B cell (primary cell): ENCODE results near the gene HPS5. TPM values are rescaled to one million over a fixed set of nuclear protein-coding genes. Genes with fewer than 3 reads are reported as not detected.

Source experiments
- ATAC-seq: fragments of 200-7000 bp; cut with Tn5 transposase; one replicate; pipeline ENCODE4 v1.10.0; 2021; ENCODE audit warnings: low read depth, mild to moderate bottlenecking, moderate number of reproducible peaks, moderate library complexity
- CTCF ChIA-PET: fragments of 350-600 bp; sonication (Branson Sonifier 250); formaldehyde crosslinking; loops from one replicate; lab custom pipeline; 2021; ENCODE audit warnings: antibody characterized with exemption, inconsistent platforms; lab: Charles Lee
- POLR2A ChIA-PET: fragments of 350-600 bp; sonication (Branson Sonifier 250); formaldehyde crosslinking; loops from one replicate; lab custom pipeline; 2021; ENCODE audit warnings: antibody characterized with exemption; lab: Charles Lee
- DNase-seq: peaks from one replicate; pipeline ENCODE4 v3.0.0; 2013
- H2AFZ ChIP-seq: 2 replicates; pipeline ENCODE4 v1.6.1; 2012; ENCODE audit warnings: mild to moderate bottlenecking, low read depth, low read length; ENCODE audit not compliant: insufficient read depth, poor library complexity, severe bottlenecking
- H3K27ac ChIP-seq, 2 donors: 1 replicate in 1 of 2; 2 replicates in 1 of 2; pipeline ENCODE4 v1.5.1; 2012 to 2013; ENCODE audit warnings: low read length in 2 of 2, mild to moderate bottlenecking in 2 of 2, moderate library complexity in 1 of 2
- H3K27me3 ChIP-seq, 4 experiments: fragments of 200-600 bp in 1 of 4; sonication (generic) in 1 of 4; replicated peaks in 1 of 4; 1 replicate in 2 of 4; 2 replicates in 2 of 4; pipeline versions ENCODE4 v1.6.1 to v1.7.0; 2013 to 2016; ENCODE audit warnings: low read length in 3 of 4, mild to moderate bottlenecking in 2 of 4, mixed read lengths in 1 of 4, moderate library complexity in 1 of 4; ENCODE audit not compliant: insufficient read depth in 4 of 4, control insufficient read depth in 3 of 4; ENCODE audit errors: control extremely low read depth in 1 of 4
- H3K36me3 ChIP-seq, 2 experiments: replicated peaks in 1 of 2; 1 replicate in 1 of 2; 2 replicates in 1 of 2; pipeline versions ENCODE4 v1.6.1 to v1.7.1; 2013; ENCODE audit warnings: low read length in 1 of 2; ENCODE audit not compliant: insufficient read depth in 2 of 2, control insufficient read depth in 1 of 2; ENCODE audit errors: control extremely low read depth in 1 of 2, extremely low read depth in 1 of 2
- H3K4me1 ChIP-seq, 2 donors: fragments of 200-600 bp in 1 of 2; sonication (generic) in 1 of 2; 1 replicate in 1 of 2; 2 replicates in 1 of 2; pipeline versions ENCODE4 v1.5.1 to v1.6.1; 2013 to 2017; ENCODE audit warnings: low read length in 2 of 2; ENCODE audit not compliant: control insufficient read depth in 2 of 2, insufficient read depth in 2 of 2
- H3K4me2 ChIP-seq: replicated peaks from 2 replicates; pipeline ENCODE3; 2012; ENCODE audit warnings: mild to moderate bottlenecking, low read depth, low read length; ENCODE audit not compliant: poor library complexity, severe bottlenecking
- H3K4me3 ChIP-seq, 5 experiments: fragments of 200-600 bp in 1 of 5; sonication (generic) in 1 of 5; 1 replicate in 3 of 5; 2 replicates in 2 of 5; pipeline versions ENCODE4 v1.5.1 to v1.7.0; 2011 to 2016; ENCODE audit warnings: low read length in 4 of 5, mild to moderate bottlenecking in 4 of 5, low read depth in 2 of 5, control low read depth in 1 of 5, moderate library complexity in 1 of 5; ENCODE audit not compliant: insufficient read depth in 1 of 5; ENCODE audit errors: control extremely low read depth in 1 of 5, extremely low read depth in 1 of 5
- H3K79me2 ChIP-seq: fragments of 200-600 bp; sonication (generic); one replicate; pipeline ENCODE4 v1.6.0; 2016; ENCODE audit warnings: low read length; ENCODE audit not compliant: control insufficient read depth, insufficient read depth
- H3K9ac ChIP-seq: fragments of 200-600 bp; sonication (generic); 2 replicates; pipeline ENCODE4 v1.6.1; 2017; ENCODE audit warnings: mild to moderate bottlenecking, low read length, moderate library complexity
- H3K9me3 ChIP-seq, 3 donors: one replicate each; pipeline versions ENCODE4 v1.6.1 to v1.7.1; 2013; ENCODE audit warnings: low read length in 2 of 3; ENCODE audit not compliant: control insufficient read depth in 2 of 3, insufficient read depth in 1 of 3; ENCODE audit errors: control extremely low read depth in 1 of 3
- H4K20me1 ChIP-seq: 2 replicates; pipeline ENCODE4 v1.6.0; 2012; ENCODE audit warnings: mild to moderate bottlenecking, low read length; ENCODE audit not compliant: insufficient read depth, control insufficient read depth, poor library complexity, severe bottlenecking
- H3K27ac Mint-ChIP-seq: one replicate; pipeline ENCODE4 v1.8.0; 2021; ENCODE audit warnings: mixed read lengths
- H3K27me3 Mint-ChIP-seq: one replicate; pipeline ENCODE4 v1.8.0; 2021; ENCODE audit warnings: mixed read lengths
- H3K4me1 Mint-ChIP-seq: one replicate; pipeline ENCODE4 v1.8.0; 2021; ENCODE audit warnings: mixed read lengths
- H3K4me3 Mint-ChIP-seq: one replicate; pipeline ENCODE4 v1.8.0; 2021; ENCODE audit warnings: mixed read lengths
- H3K9me3 Mint-ChIP-seq: one replicate; pipeline ENCODE4 v1.8.0; 2022; ENCODE audit warnings: mixed read lengths; ENCODE audit not compliant: insufficient read depth
- EZH2 ChIP-seq: IDR thresholded peaks from 2 replicates; pipeline ENCODE4 v1.6.1; 2012; ENCODE audit warnings: borderline replicate concordance, low read depth, mild to moderate bottlenecking, moderate library complexity, low read length; ENCODE audit not compliant: insufficient read depth, poor library complexity, severe bottlenecking
- WGBS: methylation state at CpG from one replicate; pipeline ENCODE4 v1.1.5; 2013; ENCODE audit warnings: missing lambda C conversion rate; ENCODE audit not compliant: insufficient coverage; 5-methylcytosine and 5-hydroxymethylcytosine counted together
- intact Hi-C: fragments of 100-400 bp; cut with micrococcal nuclease; formaldehyde crosslinking; loops from one replicate; pipeline ENCODE4 v1.10.0; 2022
- polyA plus RNA-seq: library from polyadenylated mRNA; depleted of rRNA; stranded (reverse); fragments of >200 nt; gene quantifications from 2 replicates; pipeline ENCODE4 v1.2.3, GENCODE V29; 2012
- total RNA-seq, 2 donors: library from RNA; stranded (reverse); fragments of 120-200 nt in 1 of 2; gene quantifications; 1 replicate in 1 of 2; 2 replicates in 1 of 2; pipeline versions ENCODE4 v1.2.3 to v1.2.4, GENCODE V29; 2013 to 2022
- TF ChIP-seq, protein P1 (sequence below): fragments of 200-600 bp; IDR thresholded peaks from one replicate; pipeline ENCODE4 v1.8.0; 2022; ENCODE audit warnings: antibody characterized with exemption, mild to moderate bottlenecking

HPS5 gene
- total and polyA plus RNA-seq, 2 donors (not counting 1 experiment from before 2014, with no cell fraction given) = 15.2 to 31.3 TPM

DNA sequence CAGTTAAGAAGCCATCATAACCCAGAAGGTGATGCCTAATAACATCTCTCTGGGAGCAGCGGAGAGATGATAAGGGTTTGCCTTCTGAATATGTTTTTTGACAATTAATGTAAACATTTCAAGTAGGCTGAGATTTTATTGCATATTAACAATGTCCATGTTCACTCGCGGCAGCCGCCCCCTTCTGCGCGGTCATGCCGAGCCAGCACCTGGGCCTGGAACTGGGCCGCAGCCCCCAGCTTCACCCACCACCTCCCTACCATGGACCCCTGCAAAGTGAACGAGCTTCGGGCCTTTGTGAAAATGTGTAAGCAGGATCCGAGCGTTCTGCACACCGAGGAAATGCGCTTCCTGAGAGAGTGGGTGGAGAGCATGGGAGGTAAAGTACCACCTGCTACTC lies 60.2 kb downstream of the HPS5 start:
- Histone ChIP-seq H3K4me1 (no peaks in the 10 kb centered on the region), H3K9me3 (no peaks in the 10 kb centered on the region), H3K9ac (no peak overlapping the region), H3K36me3 (no peaks in the 10 kb centered on the region), H3K4me2 (no peak overlapping the region), H3K4me3 (no peak overlapping the region), H4K20me1 (no peaks in the 10 kb centered on the region), H3K27me3 (peaks cover 0 to 3% (median 0%) of the 10 kb centered on the region in 4 experiments), H3K27ac (no peak overlapping the region), H3K79me2 (no peaks in the 10 kb centered on the region), H2AFZ (no peak overlapping the region)
- no peak for ATAC-seq
- intact Hi-C loops = no loop called here
- no peak for TF ChIP-seq EZH2
- TF ChIP-seq, protein P1, sequence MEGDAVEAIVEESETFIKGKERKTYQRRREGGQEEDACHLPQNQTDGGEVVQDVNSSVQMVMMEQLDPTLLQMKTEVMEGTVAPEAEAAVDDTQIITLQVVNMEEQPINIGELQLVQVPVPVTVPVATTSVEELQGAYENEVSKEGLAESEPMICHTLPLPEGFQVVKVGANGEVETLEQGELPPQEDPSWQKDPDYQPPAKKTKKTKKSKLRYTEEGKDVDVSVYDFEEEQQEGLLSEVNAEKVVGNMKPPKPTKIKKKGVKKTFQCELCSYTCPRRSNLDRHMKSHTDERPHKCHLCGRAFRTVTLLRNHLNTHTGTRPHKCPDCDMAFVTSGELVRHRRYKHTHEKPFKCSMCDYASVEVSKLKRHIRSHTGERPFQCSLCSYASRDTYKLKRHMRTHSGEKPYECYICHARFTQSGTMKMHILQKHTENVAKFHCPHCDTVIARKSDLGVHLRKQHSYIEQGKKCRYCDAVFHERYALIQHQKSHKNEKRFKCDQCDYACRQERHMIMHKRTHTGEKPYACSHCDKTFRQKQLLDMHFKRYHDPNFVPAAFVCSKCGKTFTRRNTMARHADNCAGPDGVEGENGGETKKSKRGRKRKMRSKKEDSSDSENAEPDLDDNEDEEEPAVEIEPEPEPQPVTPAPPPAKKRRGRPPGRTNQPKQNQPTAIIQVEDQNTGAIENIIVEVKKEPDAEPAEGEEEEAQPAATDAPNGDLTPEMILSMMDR = no peak
- ChIA-PET POLR2A (no interaction called here), CTCF (no interaction called here)
- H3K27ac Mint-ChIP-seq = no peak overlapping the region
- no peak overlapping the region for H3K4me3 Mint-ChIP-seq
- H3K4me1 Mint-ChIP-seq = peaks cover 9% of the 10 kb centered on the region
- H3K27me3 Mint-ChIP-seq = peaks cover 1% of the 10 kb centered on the region
- 96% methylated on average over 4 of the region's 14 CpGs for whole genome bisulfite sequencing
- H3K9me3 Mint-ChIP-seq = no peaks in the 10 kb centered on the region
- no peak for DNase-seq

DNA sequence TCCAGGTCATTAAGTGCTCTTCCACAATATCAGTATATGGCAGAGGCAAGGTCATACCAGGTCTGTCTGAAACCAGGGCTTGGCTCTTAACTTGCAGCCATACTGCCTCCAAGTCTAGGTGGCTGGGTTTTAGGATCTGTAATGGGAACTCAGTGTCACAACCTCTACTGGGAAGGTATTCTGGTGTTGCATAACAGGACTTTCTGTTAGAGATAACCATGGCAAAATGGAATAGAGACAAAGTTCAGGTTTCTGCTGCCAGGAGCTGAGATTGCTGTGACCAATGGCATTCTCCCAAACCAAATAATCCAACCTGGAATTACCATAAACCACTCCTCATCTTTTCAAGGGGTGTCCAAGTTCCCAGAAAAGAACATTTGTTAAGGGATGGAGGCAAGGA lies 62.7 kb downstream of the HPS5 start:
- ATAC-seq = no peak
- no peaks in the 10 kb centered on the region for H3K9me3 ChIP-seq
- Mint-ChIP-seq H3K4me3 (no peak overlapping the region), H3K4me1 (peaks cover 4% of the 10 kb centered on the region), H3K27me3 (peaks cover 6% of the 10 kb centered on the region), H3K27ac (no peak overlapping the region), H3K9me3 (no peaks in the 10 kb centered on the region)
- no peak overlapping the region for H3K27ac ChIP-seq
- H3K4me1 ChIP-seq = no peaks in the 10 kb centered on the region
- TF ChIP-seq, protein P1 = no peak
- no peak for TF ChIP-seq EZH2
- intact Hi-C loops = no loop called here
- POLR2A ChIA-PET = no interaction called here
- no peak for DNase-seq
- H3K9ac ChIP-seq = no peak overlapping the region
- H3K4me2 ChIP-seq = no peak overlapping the region
- H2AFZ ChIP-seq = no peak overlapping the region
- no peaks in the 10 kb centered on the region for H3K79me2 ChIP-seq
- no peak overlapping the region for H3K4me3 ChIP-seq
- H3K27me3 ChIP-seq = peaks cover 0 to 3% (median 0%) of the 10 kb centered on the region in 4 experiments
- H4K20me1 ChIP-seq = no peaks in the 10 kb centered on the region
- CTCF ChIA-PET = no interaction called here
- H3K36me3 ChIP-seq = no peaks in the 10 kb centered on the region
